GM23248 (cell line): Measurements from ENCODE around the gene TNXB. TPM values are rescaled to one million over a fixed set of nuclear protein-coding genes. Genes with fewer than 3 reads are reported as not detected.

Experiments used
- DNase-seq: peaks from one replicate; pipeline ENCODE4 v3.0.0-alpha.2; 2015
- H2AFZ ChIP-seq: fragments of 200-600 bp; sonication (generic); 2 replicates; pipeline ENCODE4 v1.6.1; 2016; ENCODE audit warnings: antibody characterized with exemption
- H3F3A ChIP-seq: fragments of 200-600 bp; sonication (generic); 2 replicates; pipeline ENCODE4 v1.6.1; 2016; ENCODE audit warnings: mild to moderate bottlenecking, antibody characterized with exemption, mixed run types; ENCODE audit not compliant: insufficient read depth
- H3K27ac ChIP-seq: fragments of 200-600 bp; sonication (generic); 2 replicates; pipeline ENCODE4 v1.5.1; 2016; ENCODE audit warnings: mild to moderate bottlenecking
- H3K27me3 ChIP-seq: fragments of 200-600 bp; sonication (generic); replicated peaks from 2 replicates; pipeline ENCODE4 v1.6.1; 2016; ENCODE audit warnings: mild to moderate bottlenecking; ENCODE audit not compliant: insufficient read depth
- H3K36me3 ChIP-seq: fragments of 200-600 bp; sonication (generic); 2 replicates; pipeline ENCODE4 v1.6.1; 2016; ENCODE audit warnings: low read depth, mild to moderate bottlenecking
- H3K4me1 ChIP-seq: fragments of 200-600 bp; sonication (generic); 2 replicates; pipeline ENCODE4 v1.6.1; 2016; ENCODE audit warnings: mild to moderate bottlenecking; ENCODE audit not compliant: insufficient read depth
- H3K4me2 ChIP-seq: fragments of 200-600 bp; sonication (generic); one replicate; pipeline ENCODE4 v1.6.1; 2016; ENCODE audit warnings: mild to moderate bottlenecking; ENCODE audit not compliant: unreplicated experiment
- H3K4me3 ChIP-seq: fragments of 200-600 bp; sonication (generic); 2 replicates; pipeline ENCODE4 v1.5.1; 2016; ENCODE audit warnings: mild to moderate bottlenecking
- H3K79me2 ChIP-seq: fragments of 200-600 bp; sonication (generic); 2 replicates; pipeline ENCODE4 v1.6.1; 2016; ENCODE audit warnings: mild to moderate bottlenecking; ENCODE audit not compliant: insufficient read depth
- H3K9ac ChIP-seq: fragments of 200-600 bp; sonication (generic); 2 replicates; pipeline ENCODE4 v1.6.1; 2016; ENCODE audit warnings: mild to moderate bottlenecking
- H3K9me2 ChIP-seq: fragments of 200-600 bp; sonication (generic); 2 replicates; pipeline ENCODE4 v1.6.1; 2016; ENCODE audit warnings: mixed run types, mild to moderate bottlenecking, moderate library complexity; ENCODE audit not compliant: insufficient read depth
- H3K9me3 ChIP-seq: fragments of 200-600 bp; sonication (generic); one replicate; pipeline ENCODE4 v1.6.1; 2017; ENCODE audit warnings: low read depth
- H4K20me1 ChIP-seq: fragments of 200-600 bp; sonication (generic); 2 replicates; pipeline ENCODE4 v1.6.0; 2016; ENCODE audit not compliant: insufficient read depth
- EZH2 ChIP-seq: fragments of 200-600 bp; sonication (generic); IDR thresholded peaks from 2 replicates; pipeline ENCODE4 v1.6.1; 2018; ENCODE audit warnings: antibody characterized with exemption, mild to moderate bottlenecking; ENCODE audit not compliant: insufficient read depth, poor library complexity, severe bottlenecking
- EZH2phosphoT487 ChIP-seq: fragments of 200-600 bp; sonication (generic); IDR thresholded peaks from 2 replicates; pipeline ENCODE4 v1.6.1; 2018; ENCODE audit warnings: antibody characterized with exemption, moderate library complexity, mild to moderate bottlenecking, low read depth; ENCODE audit not compliant: insufficient read depth
- WGBS, 2 experiments: methylation state at CpG; one replicate each; pipeline ENCODE4 v1.1.6; 2015 to 2017; ENCODE audit warnings: low lambda C conversion rate in 2 of 2, low coverage in 1 of 2; ENCODE audit errors: missing lambda C conversion rate in 2 of 2; 5-methylcytosine and 5-hydroxymethylcytosine counted together
- in situ Hi-C: fragments of 300-500 bp; cut with MboI; formaldehyde crosslinking; loops from 2 replicates; pipeline ENCODE4 v1.15.0; 2020
- polyA plus RNA-seq: library from polyadenylated mRNA; unstranded; fragments of >200 nt; fragmentation: Nextera tagmentation; extraction: Ambion mirVana; gene quantifications from 2 replicates; pipeline ENCODE4 v1.2.1, GENCODE V29; 2016
- total RNA-seq: library from RNA; depleted of rRNA; stranded (reverse); fragments of >200 nt; shearing (Covaris generic); gene quantifications from 2 replicates; pipeline ENCODE4 v1.2.3, GENCODE V29; 2014

The TNXB gene
- total and polyA plus RNA-seq, 2 experiments from 2014 or later, result 5.2 to 23.8 TPM

DNA sequence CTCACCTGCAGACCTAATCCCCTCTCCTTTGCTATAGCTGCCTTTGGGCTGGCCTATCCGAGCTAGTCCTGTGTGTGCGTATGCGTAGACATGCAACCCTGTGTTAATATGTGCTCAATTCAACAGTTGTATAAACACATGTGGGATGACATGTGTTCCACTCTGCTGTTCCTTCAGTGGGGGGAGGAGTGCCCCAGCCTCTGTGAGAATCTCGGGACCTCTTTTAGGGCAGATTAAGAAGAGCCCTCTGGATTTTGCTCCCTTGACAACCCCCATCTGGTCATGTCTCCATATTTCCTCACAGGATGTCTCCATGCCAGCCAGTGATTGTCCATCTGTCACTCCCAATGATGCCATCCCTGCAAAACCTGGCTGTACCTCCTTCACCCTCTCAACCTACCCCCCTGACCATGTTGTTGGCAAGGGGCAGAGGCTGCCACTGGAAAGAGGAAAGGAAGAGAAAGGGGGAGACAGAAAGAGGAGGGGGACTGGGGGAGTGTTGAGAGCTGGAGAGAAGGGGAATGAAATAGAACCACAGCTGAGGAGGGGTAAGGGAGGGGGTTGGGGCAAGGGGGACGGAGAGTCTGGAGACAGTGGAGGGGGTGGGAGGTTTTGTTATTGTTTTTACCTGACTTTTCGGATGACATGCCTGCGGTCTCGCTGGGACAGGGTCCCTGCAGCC is 42.2 kb upstream of the TNXB start:
- Histone ChIP-seq H2AFZ (peak overlapping the region; percentile 30; the same call in 1 of the 2 replicates), H3K27ac (no peak overlapping the region), H3K9me3 (no peaks in the 10 kb centered on the region), H3K79me2 (peaks cover 22% of the 10 kb centered on the region), H3K27me3 (no peaks in the 10 kb centered on the region), H3K9ac (peak overlapping the region; percentile 91), H3F3A (peaks cover 9% of the 10 kb centered on the region; the same call in 1 of the 2 replicates), H3K4me3 (peak overlapping the region; percentile 94), H3K36me3 (peaks cover 4% of the 10 kb centered on the region; the same call in 1 of the 2 replicates), H3K4me1 (peaks cover 20% of the 10 kb centered on the region), H3K4me2 (peak overlapping the region; percentile 93), H4K20me1 (no peaks in the 10 kb centered on the region), H3K9me2 (no peaks in the 10 kb centered on the region)
- TF ChIP-seq EZH2phosphoT487 (no peak), EZH2 (no peak)
- WGBS, 2 experiments, result 34 to 66% methylated on average over 4 to 8 of the region's 8 CpGs
- DNase-seq, result peak; percentile 25
- in situ Hi-C loops, result no loop called here

DNA sequence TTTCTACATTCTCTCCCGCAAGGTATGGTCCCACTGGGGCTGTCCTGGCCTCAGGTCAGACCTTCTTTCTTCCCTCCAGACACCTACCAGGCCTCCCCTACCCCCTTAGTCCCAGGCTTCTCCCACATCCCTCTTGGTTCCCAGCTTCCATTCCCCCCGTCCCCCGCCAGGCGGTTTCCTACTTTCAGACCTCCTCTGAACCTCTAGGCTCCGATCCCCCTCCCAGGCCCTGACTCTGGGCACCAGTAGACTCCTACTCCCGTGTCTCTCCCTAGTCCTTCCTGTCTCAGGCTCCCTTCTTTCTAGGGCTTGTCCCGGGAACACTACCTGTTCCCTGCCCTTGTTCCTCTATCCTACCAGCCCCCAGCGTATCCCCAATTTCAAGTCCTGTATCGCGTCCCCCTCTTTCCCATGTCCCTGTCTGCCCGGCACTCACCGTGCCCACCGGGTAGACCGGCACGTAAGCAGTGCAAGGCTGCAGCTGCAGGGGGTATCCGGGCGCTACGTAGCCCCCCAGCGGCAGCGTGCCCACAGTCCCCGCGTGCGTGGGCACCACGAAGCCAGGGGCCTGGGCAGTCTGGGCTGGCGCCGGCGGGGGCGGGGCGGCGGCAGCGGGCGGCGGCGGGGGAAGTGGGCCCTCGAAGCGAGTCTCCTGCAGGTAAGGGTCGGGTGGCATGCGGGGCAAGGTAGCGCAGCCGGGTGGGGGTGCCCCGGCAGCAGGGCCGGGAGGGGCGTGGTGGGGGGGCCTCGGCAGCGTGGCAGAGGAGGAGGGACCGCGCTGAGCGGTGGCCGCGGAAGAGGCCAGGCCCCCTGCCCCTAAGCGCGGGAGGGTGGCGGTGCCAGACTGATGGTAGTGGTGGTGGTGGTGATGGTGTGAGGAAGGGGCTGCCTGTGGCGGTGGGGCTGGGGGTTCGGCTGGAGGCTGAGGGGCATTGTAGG is 41.1 kb upstream of the TNXB start:
- peaks cover 4% of the 10 kb centered on the region; the same call in 1 of the 2 replicates for H3K36me3 ChIP-seq
- peaks cover 18% of the 10 kb centered on the region for H3K4me1 ChIP-seq
- no peaks in the 10 kb centered on the region for H4K20me1 ChIP-seq
- TF ChIP-seq EZH2 (no peak), EZH2phosphoT487 (no peak)
- no peak overlapping the region for H2AFZ ChIP-seq
- H3K79me2 ChIP-seq, result peaks cover 12% of the 10 kb centered on the region
- no peaks in the 10 kb centered on the region for H3K9me2 ChIP-seq
- no peak overlapping the region for H3K4me2 ChIP-seq
- H3K9me3 ChIP-seq, result no peaks in the 10 kb centered on the region
- H3K9ac ChIP-seq, result no peak overlapping the region
- no peak overlapping the region for H3K27ac ChIP-seq
- H3F3A ChIP-seq, result peaks cover 9% of the 10 kb centered on the region; the same call in 1 of the 2 replicates
- in situ Hi-C loops, result no loop called here
- H3K4me3 ChIP-seq, result no peak overlapping the region
- 82 to 91% methylated on average over 21 to 55 of the region's 55 CpGs for WGBS, 2 experiments
- H3K27me3 ChIP-seq, result no peaks in the 10 kb centered on the region
- DNase-seq, result no peak

DNA sequence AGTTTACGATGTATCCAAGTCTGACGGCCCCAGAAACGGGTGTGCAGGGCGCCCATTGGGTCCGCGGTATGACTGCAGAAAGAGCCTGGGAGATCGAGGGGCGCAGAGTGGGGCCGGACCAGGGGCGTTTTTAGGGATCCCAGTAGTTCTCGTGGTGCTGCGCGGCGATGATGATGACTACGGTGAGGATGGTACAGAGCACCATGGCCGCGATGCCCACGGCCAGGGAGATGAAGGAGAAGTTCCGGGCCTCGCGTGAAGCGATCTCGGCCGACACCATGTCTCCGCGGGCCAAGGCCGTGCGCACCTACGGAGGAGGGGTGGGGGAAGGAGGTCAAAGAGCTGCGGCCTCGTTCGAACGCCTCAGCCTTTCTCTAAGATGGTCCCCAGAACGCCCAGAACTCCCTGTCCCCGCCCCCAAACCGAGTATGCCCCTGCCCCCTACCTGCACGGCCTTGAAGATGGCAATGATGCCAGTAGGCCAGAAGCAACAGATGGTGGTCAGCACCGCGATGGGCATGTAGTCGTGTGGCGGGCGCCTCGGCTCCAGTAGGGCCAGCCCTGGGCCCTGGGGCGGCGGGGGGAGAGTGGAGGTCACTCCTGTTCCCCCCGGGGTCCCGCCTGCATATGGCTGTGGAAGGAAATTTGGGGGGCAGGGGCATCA is 40.1 kb upstream of the TNXB start:
- in situ Hi-C loops, result no loop called here
- no peak overlapping the region for H3K4me3 ChIP-seq
- TF ChIP-seq EZH2 (no peak), EZH2phosphoT487 (no peak)
- no peak for DNase-seq
- no peak overlapping the region for H2AFZ ChIP-seq
- H3K4me2 ChIP-seq, result no peak overlapping the region
- H3K9ac ChIP-seq, result no peak overlapping the region
- peaks cover 4% of the 10 kb centered on the region; the same call in 1 of the 2 replicates for H3K79me2 ChIP-seq
- H3K4me1 ChIP-seq, result peaks cover 14% of the 10 kb centered on the region
- 93 to 95% methylated on average over 23 to 47 of the region's 47 CpGs for WGBS, 2 experiments
- no peaks in the 10 kb centered on the region for H3K9me3 ChIP-seq
- H3K36me3 ChIP-seq, result peaks cover 4% of the 10 kb centered on the region; the same call in 1 of the 2 replicates
- H3K27ac ChIP-seq, result no peak overlapping the region
- H3F3A ChIP-seq, result peaks cover 9% of the 10 kb centered on the region; the same call in 1 of the 2 replicates
- H3K9me2 ChIP-seq, result no peaks in the 10 kb centered on the region
- no peaks in the 10 kb centered on the region for H4K20me1 ChIP-seq
- no peaks in the 10 kb centered on the region for H3K27me3 ChIP-seq
